IPS-NIHi11 (cell line): ENCODE results near the gene ZBTB7C.

ENCODE experiments used
- DNase-seq: peaks from one replicate; pipeline ENCODE4 v3.0.0; 2012; ENCODE audit warnings: mixed read lengths, low spot score

The ZBTB7C gene

GRCh38 chr18:47992976-47993375, 416.2 kb downstream of the ZBTB7C start:
- no peak for DNase-seq

- DNase-seq = no peak
Measured at GRCh38 chr18:47992266-47992665, 416.9 kb downstream of the ZBTB7C start.

DNA sequence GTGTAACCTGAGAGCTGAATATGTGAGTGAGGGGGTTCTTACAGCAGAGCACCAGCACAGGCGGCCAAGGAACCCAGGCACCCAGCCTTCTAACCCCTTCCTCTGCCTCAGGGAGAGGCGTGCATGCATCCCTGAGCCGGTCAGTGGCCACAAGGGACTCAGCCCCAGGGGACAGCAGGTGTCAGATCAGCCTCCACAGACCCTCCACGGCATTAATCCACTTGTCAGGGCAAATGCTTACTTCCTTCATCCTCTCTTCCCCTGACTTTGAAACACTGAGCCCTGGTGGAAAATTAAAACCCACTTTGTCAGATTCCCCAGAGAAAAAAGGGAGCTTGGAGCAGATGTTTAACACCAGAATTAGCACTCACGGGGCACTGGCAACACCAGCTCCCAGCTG, 418.2 kb downstream of the ZBTB7C start:
- DNase-seq = no peak

- no peak for DNase-seq
Measured at GRCh38 chr18:47987388-47987699, 421.8 kb downstream of the ZBTB7C start.

GRCh38 chr18:47986620-47987387, 422.4 kb downstream of the ZBTB7C start:
- DNase-seq = no peak

DNA sequence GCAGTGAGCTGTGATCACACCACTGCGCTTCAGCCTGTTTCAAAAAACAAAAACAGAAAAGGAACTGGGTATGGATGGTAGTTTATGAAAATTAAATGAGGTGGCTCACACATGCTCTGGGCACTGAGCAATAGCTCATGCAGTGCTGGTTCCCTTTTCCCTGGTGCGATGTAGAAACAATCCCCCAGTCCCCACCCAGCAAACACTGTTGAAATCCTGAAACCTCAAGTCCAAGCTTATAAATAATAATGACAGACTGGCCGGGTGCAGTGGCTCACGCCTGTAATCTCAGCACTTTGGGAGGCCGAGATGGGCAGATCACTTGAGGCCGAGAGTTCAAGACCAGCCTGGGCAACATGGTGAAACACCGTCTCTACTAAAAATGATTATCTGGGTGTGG, 423.3 kb downstream of the ZBTB7C start:
- no peak for DNase-seq

GRCh38 chr18:47984991-47985390, 424.2 kb downstream of the ZBTB7C start:
- no peak for DNase-seq

GRCh38 chr18:47983946-47984345, 425.2 kb downstream of the ZBTB7C start:
- no peak for DNase-seq

DNA sequence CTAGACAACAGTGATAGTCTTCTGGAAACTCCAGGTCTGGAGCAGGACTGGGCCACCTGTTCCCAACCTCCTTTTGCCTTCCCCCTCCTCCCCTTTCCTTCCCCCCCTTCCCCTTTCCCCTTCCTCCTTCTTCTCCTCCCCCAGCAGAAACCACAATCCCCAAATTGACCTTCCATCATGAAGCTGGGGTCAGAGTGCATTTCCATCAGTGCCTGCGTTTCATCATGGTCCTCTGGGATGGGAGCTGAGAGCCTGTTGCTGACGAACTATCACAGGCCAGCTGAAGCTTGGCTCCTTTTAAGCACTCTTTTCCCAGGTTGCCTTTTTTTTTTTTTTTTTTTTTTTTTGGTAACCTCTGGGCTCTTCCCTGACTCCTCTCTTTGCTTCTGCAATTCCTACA, 426.1 kb downstream of the ZBTB7C start:
- no peak for DNase-seq

- DNase-seq = no peak
Measured at GRCh38 chr18:47981830-47982229, 427.4 kb downstream of the ZBTB7C start.

DNA sequence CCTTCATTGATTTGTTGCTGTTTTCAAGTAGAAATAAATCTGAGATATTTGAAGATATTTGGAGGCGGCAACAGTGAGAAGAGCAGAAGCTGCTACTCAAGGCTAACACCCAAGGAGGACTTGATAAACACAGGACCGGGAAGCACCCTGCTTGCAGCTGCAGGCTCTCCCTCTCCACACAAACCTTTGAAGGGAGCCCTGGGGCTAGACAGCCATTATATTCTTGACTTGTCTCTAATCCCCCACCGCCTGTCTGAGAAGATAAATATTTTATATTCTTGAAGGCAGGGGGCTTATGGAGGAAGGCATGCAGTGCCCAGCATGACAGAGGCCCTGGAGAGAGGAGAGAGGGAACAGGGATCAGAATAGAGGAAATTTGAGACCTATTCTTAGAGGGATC, 427.9 kb downstream of the ZBTB7C start:
- DNase-seq = no peak

GRCh38 chr18:47979611-47980200, 429.5 kb downstream of the ZBTB7C start:
- DNase-seq = no peak

GRCh38 chr18:47978603-47979002, 430.6 kb downstream of the ZBTB7C start:
- no peak for DNase-seq

GRCh38 chr18:47978141-47978540, 431.0 kb downstream of the ZBTB7C start:
- no peak for DNase-seq
